ENCODE measurements around the gene TAGLN3. TPM values are rescaled to one million over a fixed set of nuclear protein-coding genes. Genes with fewer than 3 reads are reported as not detected.

Gene TAGLN3
- total RNA-seq, 1 experiment from 2014 or later: 0.37 TPM

DNA sequence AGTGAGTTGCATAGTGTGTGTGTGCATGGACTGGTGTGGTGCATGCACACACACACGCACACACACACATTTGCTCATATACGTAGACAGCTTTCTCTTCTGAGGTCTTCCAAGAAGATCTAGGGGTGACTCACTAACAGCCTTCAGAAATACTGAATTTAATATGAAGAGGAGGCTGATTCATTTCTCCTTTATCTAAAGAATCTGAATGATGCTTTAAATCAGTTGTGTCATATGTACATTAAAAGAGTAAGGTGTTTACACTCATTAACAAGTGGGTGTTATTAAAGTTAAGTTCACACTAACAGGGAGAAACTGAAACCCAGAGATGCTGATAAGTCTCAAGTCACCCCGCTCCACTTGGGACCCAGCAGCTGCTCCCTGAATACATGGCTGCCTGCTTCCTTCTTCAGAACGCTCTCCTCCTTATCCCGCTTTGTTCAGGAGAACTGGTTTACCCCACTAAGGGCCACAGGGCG, 57.8 kb downstream of the TAGLN3 start:
- H3K4me1 ChIP-seq (ENCODE audit: insufficient read depth, low read length, poor library complexity, severe bottlenecking): no peaks in the 10 kb centered on the region
- ChIA-PET CTCF (no interaction called here), POLR2A (ENCODE audit: low non-redundant PET) (no interaction called here)
- no peak for TF ChIP-seq EZH2 (IDR thresholded peaks at IDR 0.05; ENCODE audit: borderline replicate concordance, low read depth, low read length, poor library complexity, severe bottlenecking)
- TF ChIP-seq, protein P1, sequence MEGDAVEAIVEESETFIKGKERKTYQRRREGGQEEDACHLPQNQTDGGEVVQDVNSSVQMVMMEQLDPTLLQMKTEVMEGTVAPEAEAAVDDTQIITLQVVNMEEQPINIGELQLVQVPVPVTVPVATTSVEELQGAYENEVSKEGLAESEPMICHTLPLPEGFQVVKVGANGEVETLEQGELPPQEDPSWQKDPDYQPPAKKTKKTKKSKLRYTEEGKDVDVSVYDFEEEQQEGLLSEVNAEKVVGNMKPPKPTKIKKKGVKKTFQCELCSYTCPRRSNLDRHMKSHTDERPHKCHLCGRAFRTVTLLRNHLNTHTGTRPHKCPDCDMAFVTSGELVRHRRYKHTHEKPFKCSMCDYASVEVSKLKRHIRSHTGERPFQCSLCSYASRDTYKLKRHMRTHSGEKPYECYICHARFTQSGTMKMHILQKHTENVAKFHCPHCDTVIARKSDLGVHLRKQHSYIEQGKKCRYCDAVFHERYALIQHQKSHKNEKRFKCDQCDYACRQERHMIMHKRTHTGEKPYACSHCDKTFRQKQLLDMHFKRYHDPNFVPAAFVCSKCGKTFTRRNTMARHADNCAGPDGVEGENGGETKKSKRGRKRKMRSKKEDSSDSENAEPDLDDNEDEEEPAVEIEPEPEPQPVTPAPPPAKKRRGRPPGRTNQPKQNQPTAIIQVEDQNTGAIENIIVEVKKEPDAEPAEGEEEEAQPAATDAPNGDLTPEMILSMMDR (conservative IDR thresholded peaks at IDR 0.05; ENCODE audit: low read depth, low read length): no peak
- H3K9me3 ChIP-seq (ENCODE audit: low read depth, low read length, poor library complexity, severe bottlenecking): no peaks in the 10 kb centered on the region
- no TSS peak for BruUV-seq (replicated peaks)
- DNase-seq (ENCODE audit: low spot score): no peak
- intact Hi-C loops (cut with micrococcal nuclease; ENCODE audit: unreplicated experiment): no loop called here
- no peaks in the 10 kb centered on the region for H3K27me3 ChIP-seq (replicated peaks; ENCODE audit: insufficient read depth, low read depth, low read length, poor library complexity)
- H3K36me3 ChIP-seq (ENCODE audit: insufficient read depth, low read length, poor library complexity, severe bottlenecking): no peaks in the 10 kb centered on the region
- H3K27ac ChIP-seq (ENCODE audit: low read depth, low read length, poor library complexity, severe bottlenecking): no peak overlapping the region
- H3K4me3 ChIP-seq (ENCODE audit: low read depth, low read length, poor library complexity, severe bottlenecking): no peak overlapping the region

DNA sequence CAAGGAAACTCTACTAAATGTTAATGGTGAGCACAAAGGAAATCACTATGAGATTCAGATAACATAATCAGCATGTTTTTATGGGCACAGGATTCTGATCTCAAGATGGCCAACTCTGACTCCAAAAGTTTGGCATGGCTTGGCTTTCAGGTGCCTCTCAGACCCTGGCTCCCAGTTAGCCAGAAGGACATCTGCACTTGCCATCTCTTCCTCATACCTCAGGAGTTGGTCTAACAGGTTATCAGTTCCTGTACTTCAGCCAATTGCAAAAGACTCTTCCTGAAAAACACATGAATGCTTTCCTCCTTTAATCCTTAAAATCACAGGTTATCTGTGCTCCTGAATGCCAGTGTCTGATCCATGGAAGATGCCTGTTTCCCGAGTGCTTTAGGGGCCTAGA, 60.8 kb downstream of the TAGLN3 start:
- Histone ChIP-seq H3K36me3 (ENCODE audit: insufficient read depth, low read length, poor library complexity, severe bottlenecking) (no peaks in the 10 kb centered on the region), H3K4me1 (ENCODE audit: insufficient read depth, low read length, poor library complexity, severe bottlenecking) (no peaks in the 10 kb centered on the region), H3K27me3 (replicated peaks; ENCODE audit: insufficient read depth, low read depth, low read length, poor library complexity) (no peaks in the 10 kb centered on the region), H3K27ac (ENCODE audit: low read depth, low read length, poor library complexity, severe bottlenecking) (no peak overlapping the region), H3K4me3 (ENCODE audit: low read depth, low read length, poor library complexity, severe bottlenecking) (no peak overlapping the region), H3K9me3 (ENCODE audit: low read depth, low read length, poor library complexity, severe bottlenecking) (no peaks in the 10 kb centered on the region)
- no TSS peak for BruUV-seq (replicated peaks)
- TF ChIP-seq, protein P1 (conservative IDR thresholded peaks at IDR 0.05; ENCODE audit: low read depth, low read length): no peak
- no peak for TF ChIP-seq EZH2 (IDR thresholded peaks at IDR 0.05; ENCODE audit: borderline replicate concordance, low read depth, low read length, poor library complexity, severe bottlenecking)
- POLR2A ChIA-PET (ENCODE audit: low non-redundant PET): no interaction called here
- intact Hi-C loops (cut with micrococcal nuclease; ENCODE audit: unreplicated experiment): no loop called here
- CTCF ChIA-PET: no interaction called here
- DNase-seq (ENCODE audit: low spot score): no peak

DNA sequence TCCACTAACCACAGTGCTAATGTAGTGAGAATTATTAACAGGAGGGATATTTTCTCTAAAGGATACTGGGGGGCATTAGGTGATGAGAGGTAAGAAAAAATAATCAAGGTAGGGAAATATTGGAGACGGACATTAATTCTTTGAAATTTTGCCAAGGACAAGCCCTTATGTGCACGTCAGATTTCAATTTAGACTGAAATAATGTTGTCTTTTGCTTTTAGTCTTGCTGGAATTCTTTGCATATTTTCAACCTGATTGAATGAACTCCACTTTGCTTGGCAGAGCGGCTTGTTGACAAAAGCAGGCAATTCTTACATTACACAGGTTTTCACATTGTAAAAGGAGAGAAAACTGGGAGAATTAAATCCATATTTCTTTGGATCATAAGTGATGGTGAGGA, 62.4 kb downstream of the TAGLN3 start:
- TF ChIP-seq, protein P1 (conservative IDR thresholded peaks at IDR 0.05; ENCODE audit: low read depth, low read length): no peak
- no peak for TF ChIP-seq EZH2 (IDR thresholded peaks at IDR 0.05; ENCODE audit: borderline replicate concordance, low read depth, low read length, poor library complexity, severe bottlenecking)
- POLR2A ChIA-PET (ENCODE audit: low non-redundant PET): no interaction called here
- BruUV-seq (replicated peaks): no TSS peak
- intact Hi-C loops (cut with micrococcal nuclease; ENCODE audit: unreplicated experiment): no loop called here
- no peak for DNase-seq (ENCODE audit: low spot score)
- no peaks in the 10 kb centered on the region for H3K9me3 ChIP-seq (ENCODE audit: low read depth, low read length, poor library complexity, severe bottlenecking)
- H3K27ac ChIP-seq (ENCODE audit: low read depth, low read length, poor library complexity, severe bottlenecking): no peak overlapping the region
- H3K27me3 ChIP-seq (replicated peaks; ENCODE audit: insufficient read depth, low read depth, low read length, poor library complexity): no peaks in the 10 kb centered on the region
- H3K36me3 ChIP-seq (ENCODE audit: insufficient read depth, low read length, poor library complexity, severe bottlenecking): no peaks in the 10 kb centered on the region
- CTCF ChIA-PET: no interaction called here
- H3K4me3 ChIP-seq (ENCODE audit: low read depth, low read length, poor library complexity, severe bottlenecking): no peak overlapping the region
- H3K4me1 ChIP-seq (ENCODE audit: insufficient read depth, low read length, poor library complexity, severe bottlenecking): no peaks in the 10 kb centered on the region

Other genes with a start within 250 kb of the TAGLN3 start
- gene PHLDB2, start 139.7 kb upstream of the TAGLN3 start, total RNA-seq (2021): 11.7 and 13.1 TPM in 2 replicates
- 39.7 and 40.7 TPM in 2 replicates for gene ABHD10, start 19.9 kb upstream of the TAGLN3 start, total RNA-seq (2021)
- gene TMPRSS7, start 35.8 kb downstream of the TAGLN3 start, total RNA-seq (2021): not detected in 2 replicates
- gene C3orf52, start 87.5 kb downstream of the TAGLN3 start, total RNA-seq (2021): 0.73 and 1.0 TPM in 2 replicates
- gene GCSAM, start 134.3 kb downstream of the TAGLN3 start, total RNA-seq (2021): not detected in 2 replicates